ENCODE data around the gene ADAM22.

Gene ADAM22

DNA sequence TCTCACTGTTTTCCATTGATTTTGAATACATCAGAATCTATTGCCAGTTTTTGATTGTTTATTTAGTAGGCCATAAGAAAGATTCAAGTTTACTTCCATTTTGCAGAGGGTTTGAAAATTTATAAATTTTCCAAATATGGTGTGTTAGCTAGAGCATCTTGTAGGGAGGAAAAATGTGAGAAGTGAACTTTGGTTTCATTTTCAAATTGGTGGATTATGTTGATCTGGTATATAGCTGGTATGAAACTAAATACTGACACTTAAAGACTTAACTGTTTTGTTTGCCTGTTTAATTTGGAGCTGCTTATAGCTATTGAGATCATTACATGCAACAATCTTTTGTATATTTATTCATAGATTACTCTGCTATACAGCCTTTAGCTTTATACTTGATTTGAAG is 108.1 kb downstream of the ADAM22 start:
- no peak for ATAC-seq
- DNase-seq: no peak

DNA sequence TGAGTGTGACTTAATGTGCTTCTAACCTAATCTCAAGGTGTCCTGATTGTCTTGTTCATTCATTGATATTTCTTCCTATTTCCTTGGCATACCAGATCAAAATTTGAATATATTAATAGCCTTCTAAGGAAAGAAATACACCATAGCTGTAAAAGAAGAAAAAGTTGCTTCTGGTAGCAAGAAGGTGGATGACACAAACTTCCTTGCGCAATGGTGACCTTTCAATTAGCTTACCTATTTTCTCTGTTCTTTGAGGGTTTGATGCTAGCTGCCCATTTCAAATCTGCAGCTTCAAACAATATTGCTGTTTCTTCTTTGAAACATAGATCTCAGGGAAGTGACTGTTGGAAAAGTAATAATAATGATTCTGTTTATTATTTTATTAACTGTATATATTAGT is 108.8 kb downstream of the ADAM22 start:
- DNase-seq (no peak), ATAC-seq (no peak)

DNA sequence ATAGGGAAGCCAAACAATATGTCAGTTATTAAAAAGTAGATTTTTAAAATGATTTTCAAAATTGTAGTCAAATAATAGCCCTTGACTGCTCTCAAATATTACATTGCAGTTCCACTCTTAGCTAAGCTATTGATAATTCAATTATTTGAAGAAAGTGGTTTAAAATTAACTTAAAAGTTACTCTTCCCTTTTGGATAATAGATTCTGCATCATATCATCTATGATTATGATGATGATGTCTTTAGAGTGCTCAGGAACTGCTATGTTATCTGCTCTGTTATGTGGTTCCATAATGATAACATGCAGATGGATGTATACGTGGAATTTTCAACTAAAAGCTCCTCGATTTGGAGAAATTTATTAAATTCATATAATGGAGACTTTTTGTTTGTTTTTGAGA is 110.0 kb downstream of the ADAM22 start:
- DNase-seq: no peak
- ATAC-seq: no peak

- ATAC-seq: no peak
- DNase-seq: no peak
These were observed 113.0 kb downstream of the ADAM22 start for GRCh38 chr7:88046839-88047573.

DNA sequence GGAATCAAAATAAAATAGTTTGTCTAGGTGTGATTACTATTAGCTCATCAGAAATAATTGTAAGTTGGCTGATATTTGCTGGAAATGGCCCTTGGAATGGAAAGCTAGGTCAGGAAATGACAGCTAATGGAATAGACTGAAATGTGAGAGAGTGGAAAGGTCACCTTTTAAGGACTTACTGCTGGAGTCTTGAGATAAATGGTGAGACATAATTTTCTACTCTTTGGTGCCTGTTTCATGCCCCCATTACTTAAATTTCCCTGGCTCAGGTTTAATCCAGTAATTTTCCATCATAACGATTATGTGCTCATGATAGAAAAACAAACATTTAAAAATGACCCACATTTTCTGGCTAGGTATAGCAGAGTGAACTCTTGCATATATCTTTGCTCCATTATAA is 123.6 kb downstream of the ADAM22 start:
- ATAC-seq (no peak), DNase-seq (no peak)

GRCh38 chr7:88062238-88062637 is 128.2 kb downstream of the ADAM22 start:
- DNase-seq: no peak
- ATAC-seq: no peak

- ATAC-seq: no peak
- no peak for DNase-seq
These were observed 135.0 kb downstream of the ADAM22 start for GRCh38 chr7:88069093-88069492.

DNA sequence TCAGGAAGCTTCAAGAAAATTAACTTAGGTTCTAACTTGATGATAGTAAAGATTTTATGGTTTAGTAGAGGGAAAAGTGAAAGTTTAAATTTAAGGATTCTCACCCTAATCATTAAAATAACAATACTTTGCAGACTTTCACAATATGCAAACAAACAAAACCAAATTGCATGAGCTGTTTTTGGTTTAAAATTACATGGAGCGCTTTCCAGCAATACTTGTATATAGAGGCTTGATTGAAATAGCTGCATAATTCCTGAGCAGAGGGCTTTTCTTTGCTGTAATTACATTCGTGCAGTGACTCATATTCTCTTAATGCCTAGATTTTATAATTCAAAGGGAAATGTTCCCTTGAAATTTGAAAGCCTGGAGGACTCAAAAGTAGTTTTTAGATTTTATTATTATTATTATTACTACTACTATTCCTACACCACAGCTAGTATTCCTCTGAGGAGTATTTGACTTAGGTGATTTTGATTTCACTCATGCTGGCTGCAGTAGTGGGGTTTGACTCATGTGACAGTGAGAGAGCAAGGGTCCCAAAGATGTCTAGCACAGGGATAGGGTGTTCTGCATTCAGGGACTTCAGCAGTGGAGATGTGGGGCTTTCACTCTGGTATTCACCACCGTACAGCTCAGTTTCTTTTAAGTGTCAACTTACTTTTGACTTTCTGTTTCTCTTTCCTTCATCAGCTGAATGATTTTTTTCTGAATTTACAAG is 138.1 kb downstream of the ADAM22 start:
- ATAC-seq (no peak), DNase-seq (no peak)

DNA sequence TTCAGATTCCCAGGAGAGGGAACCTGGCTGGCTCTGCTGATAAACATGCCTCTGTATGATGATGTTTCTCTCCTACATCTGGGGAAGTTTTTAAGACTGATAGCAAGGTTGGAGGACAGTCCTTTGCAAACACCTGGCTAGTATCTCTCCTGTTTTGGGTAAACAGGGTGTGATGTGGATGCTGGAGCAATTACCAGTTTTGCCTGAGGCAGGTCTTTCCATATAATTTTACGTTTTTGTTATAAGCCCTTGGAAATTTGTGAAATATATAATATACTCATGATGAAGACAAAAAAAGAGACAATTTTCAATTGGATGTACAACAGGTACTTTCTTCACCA is 138.6 kb downstream of the ADAM22 start:
- DNase-seq (no peak), ATAC-seq (no peak)

- ATAC-seq (no peak), DNase-seq (no peak)
These were observed 139.6 kb downstream of the ADAM22 start for GRCh38 chr7:88073626-88074025.

DNA sequence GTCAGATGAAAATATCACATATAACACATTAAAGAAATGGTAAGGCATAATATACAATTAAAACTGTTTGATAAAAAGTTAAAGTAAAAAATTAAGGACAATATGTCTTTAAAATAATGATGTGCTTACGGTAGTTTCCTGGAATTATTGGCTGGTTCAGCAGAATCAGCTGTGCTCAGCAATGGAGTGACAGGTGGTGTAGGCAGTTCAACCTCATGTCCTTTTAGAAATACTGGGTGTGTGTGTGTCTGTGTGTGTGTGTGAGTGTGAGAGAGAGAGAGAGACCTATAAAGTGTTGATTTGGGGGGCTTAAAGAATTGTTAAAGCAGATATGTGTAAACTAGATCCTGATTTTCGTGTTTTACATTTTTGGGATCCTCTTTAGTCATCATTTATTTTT is 141.2 kb downstream of the ADAM22 start:
- DNase-seq (no peak), ATAC-seq (no peak)

GRCh38 chr7:88083883-88084282 is 149.8 kb downstream of the ADAM22 start:
- ATAC-seq: no peak
- DNase-seq: no peak

- ATAC-seq: no peak
- DNase-seq: no peak
These were observed 155.5 kb downstream of the ADAM22 start for GRCh38 chr7:88089561-88089960.

GRCh38 chr7:88090240-88090639 is 156.2 kb downstream of the ADAM22 start:
- ATAC-seq (no peak), DNase-seq (no peak)

DNA sequence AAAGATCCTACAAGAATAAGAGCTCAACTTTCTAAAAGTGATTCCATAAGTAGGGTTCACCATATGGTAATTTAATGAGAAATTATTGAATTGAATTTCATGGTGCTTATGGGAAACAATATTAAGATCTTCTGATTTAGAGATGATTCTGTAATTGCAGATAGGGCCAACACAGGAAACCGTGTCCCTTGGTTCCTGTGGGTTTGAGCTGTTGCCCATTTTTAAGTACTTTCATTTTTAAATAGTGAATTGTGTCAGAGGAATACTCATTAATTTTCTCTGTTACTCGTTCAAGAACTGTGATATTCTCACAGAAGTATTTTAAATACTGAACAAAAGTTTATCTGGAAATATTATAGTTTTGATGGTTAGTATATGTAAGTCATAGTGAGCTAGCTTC is 156.6 kb downstream of the ADAM22 start:
- DNase-seq (no peak), ATAC-seq (no peak)

- no peak for DNase-seq
- ATAC-seq: no peak
These were observed 158.1 kb downstream of the ADAM22 start for GRCh38 chr7:88091988-88092675.

DNA sequence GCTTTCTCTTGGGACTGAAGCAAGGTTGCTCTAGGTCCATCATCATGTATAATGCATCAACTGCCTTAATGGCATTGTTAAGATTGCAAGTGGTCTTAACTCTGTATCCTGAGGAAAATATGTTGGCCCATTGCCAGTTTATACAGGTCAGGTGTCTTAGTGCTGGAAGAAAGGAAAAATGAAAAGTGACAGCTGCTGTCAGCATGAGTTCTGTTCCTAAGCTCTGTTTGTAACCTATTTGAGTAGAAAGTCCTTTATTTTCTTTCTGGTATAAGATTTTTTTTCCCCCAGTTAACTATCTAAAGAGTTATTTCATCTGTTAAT is 158.6 kb downstream of the ADAM22 start:
- ATAC-seq: no peak

GRCh38 chr7:88101769-88102168 is 167.7 kb downstream of the ADAM22 start:
- DNase-seq: no peak
- no peak for ATAC-seq

More for the DNA sequence above, 158.6 kb downstream of the ADAM22 start:
- no peak for DNase-seq

GRCh38 chr7:88102675-88103074 is 168.6 kb downstream of the ADAM22 start:
- no peak for DNase-seq

DNA sequence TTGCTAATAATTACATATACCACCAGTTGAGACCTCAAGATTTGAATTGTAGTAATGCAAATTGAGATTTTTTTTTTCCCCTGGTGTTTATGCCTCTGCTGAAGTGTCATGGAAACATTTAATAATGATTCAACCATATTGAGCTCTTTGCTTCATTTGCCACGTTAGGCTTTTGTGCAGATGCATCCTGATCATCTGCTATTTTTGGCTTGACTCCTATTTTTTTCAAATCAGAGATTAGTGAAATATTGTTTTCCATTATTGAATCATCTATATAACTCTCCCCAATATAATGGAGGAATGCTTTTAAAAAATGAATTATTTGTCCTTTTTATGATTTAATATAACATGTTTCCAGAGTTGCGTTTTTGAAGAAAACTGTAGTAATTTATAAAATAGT is 170.7 kb downstream of the ADAM22 start:
- no peak for ATAC-seq
- no peak for DNase-seq

More at GRCh38 chr7:88102675-88103074, 168.6 kb downstream of the ADAM22 start:
- ATAC-seq: no peak

- ATAC-seq (no peak), DNase-seq (no peak)
These were observed 171.2 kb downstream of the ADAM22 start for GRCh38 chr7:88105231-88105630.

- ATAC-seq (peak; percentile 70), DNase-seq (peak; percentile 4)
These were observed 172.4 kb downstream of the ADAM22 start for GRCh38 chr7:88106434-88106833.

- DNase-seq (no peak), ATAC-seq (no peak)
These were observed 175.6 kb downstream of the ADAM22 start for GRCh38 chr7:88109612-88110011.
